ENCODE results near the gene CTBP2.

The CTBP2 gene

GRCh38 chr10:125016611-125017202 lies 143.7 kb downstream of the CTBP2 start:
- no peak for DNase-seq

DNA sequence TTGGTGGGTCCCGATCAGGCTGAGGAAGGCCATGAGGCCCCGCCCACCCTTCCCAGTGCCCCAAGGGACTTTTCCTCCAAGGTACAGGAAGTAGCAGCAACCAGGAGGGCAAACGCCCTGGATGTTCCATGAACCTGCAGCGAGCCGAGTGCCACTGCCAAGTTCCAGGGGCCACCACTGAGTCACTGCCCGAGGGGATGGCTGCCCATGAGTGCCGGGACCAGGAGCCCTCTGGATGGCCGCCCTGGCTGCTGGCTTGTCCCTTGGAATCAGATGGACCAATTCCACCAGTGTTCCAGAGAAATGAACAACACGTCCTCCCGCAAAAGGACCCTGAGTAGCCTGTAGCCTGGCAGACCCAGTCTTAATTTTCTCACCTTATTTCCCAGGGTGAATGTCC lies 144.2 kb downstream of the CTBP2 start:
- DNase-seq = no peak

- no peak for DNase-seq
Measured at GRCh38 chr10:125015356-125015944, 144.9 kb downstream of the CTBP2 start.

GRCh38 chr10:125014836-125015355 lies 145.5 kb downstream of the CTBP2 start:
- no peak for DNase-seq

DNA sequence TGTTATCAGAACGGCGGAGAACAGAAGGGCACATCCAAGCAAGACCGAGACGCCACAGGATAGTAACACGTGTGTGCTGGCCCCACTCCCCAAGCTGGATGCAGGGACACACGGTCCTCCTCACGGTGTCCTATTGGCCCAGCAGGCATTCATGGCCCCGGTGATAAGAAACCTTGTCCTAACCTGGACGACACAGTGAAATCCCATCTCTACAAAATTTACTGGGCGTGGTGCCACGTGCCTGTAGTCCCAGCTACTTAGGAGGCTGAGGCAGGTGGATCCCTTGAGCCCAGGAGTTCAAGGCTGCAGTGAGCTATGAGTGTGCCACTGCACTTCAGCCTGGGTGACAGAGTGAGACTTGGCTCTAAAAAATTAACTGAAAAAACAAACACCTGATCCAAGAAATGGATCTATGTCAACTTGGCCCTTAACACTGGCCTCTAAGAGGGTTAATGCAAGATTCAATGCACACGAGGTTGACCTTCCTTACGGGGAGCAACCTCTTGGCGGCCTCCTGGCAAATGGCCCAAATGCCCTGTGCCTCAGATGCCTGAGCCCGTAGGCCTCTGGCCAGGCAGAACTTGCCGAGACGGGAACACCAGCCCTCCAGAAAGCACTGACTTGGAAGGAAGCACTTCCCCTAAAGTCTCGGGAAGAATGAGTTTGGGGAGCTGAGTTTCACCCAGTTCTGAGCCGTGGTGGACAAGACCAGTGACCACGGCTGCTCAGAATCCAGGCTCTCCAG lies 146.1 kb downstream of the CTBP2 start:
- no peak for DNase-seq

DNA sequence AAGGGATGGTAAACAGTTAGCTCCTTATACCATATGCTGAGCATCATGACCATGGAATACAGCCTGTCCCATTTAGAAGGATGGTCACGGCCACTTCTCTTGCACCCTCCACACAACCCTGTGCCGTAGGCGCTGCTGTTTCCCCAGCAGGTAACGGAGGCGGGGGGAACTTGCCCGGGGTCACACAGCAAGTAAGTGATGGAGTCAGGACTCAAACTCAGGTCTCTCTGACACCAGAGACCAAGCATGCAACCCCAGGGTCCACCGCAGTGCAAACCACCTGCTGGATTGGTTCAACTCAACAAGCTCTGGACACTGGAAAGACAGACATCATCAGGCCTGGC lies 146.9 kb downstream of the CTBP2 start:
- DNase-seq = no peak

- no peak for DNase-seq
Measured at GRCh38 chr10:125012851-125013528, 147.4 kb downstream of the CTBP2 start.

GRCh38 chr10:125011926-125012705 lies 148.2 kb downstream of the CTBP2 start:
- DNase-seq = no peak

GRCh38 chr10:125011171-125011925 lies 149.0 kb downstream of the CTBP2 start:
- no peak for DNase-seq

DNA sequence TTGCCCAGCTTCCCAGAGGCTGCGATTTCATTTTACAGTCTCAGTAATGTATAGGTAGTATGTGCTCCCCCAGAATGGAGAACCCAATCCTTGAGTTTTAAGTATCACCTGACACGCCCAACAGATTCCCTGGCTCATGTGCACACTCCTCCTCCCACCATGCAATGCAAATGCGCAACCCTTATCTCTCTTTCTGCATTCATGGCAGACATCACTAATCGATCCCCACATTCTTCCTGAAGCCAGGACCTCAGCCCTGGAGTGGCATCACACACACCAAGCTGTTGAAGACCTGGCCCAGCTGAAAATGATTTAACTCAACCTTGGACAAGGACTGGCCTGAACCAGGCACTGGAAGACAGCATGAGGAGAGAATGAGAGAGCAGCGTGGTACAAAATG lies 150.0 kb downstream of the CTBP2 start:
- DNase-seq = no peak

GRCh38 chr10:125009661-125010161 lies 150.7 kb downstream of the CTBP2 start:
- DNase-seq = no peak

DNA sequence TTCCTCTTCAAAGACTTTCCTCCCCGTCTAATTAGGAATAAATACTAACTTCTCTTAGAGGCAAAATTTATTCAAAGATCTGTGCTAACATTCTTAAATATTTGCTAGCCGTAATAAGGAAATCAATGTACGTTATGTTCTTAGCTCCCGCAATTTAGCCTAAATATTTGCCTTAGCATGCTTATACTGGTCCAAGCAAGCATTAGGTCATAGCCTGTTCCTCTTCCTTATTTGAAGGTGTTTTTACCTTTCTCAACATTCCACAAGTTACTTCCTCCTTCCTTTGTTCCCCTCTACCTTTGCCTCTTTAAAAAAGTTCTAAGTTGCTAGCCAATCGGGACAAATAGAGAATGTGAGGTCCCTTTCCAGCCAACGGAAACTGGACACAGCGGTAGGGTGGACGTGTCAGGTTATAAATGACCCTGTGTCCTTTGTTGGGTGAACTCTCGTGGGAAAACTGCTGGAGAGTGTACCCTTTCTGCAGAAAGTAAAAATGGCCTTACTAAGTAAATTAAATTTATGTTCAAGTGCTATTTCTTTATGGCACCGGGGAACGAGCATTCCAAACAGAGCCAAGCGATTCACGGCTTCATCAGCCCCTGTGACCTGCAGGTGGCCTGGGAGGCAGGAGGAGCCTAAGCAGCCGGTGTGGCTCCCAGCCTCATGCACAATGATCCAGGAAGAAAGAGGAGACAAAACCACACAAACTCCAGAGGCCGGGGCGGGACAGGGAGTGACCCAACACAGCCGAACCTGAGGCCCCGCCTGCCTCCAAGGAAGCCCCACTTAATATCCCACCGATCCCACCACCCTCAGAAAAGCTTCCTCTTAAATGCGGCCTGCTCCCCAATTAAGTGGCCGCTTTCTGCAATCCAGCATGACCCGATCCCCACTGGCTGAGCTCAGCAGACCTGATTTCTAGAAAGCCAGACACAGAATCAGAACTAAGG lies 151.4 kb downstream of the CTBP2 start:
- DNase-seq = no peak

- no peak for DNase-seq
Measured at GRCh38 chr10:125007436-125007835, 152.9 kb downstream of the CTBP2 start.

- no peak for DNase-seq
Measured at GRCh38 chr10:125006921-125007426, 153.4 kb downstream of the CTBP2 start.

DNA sequence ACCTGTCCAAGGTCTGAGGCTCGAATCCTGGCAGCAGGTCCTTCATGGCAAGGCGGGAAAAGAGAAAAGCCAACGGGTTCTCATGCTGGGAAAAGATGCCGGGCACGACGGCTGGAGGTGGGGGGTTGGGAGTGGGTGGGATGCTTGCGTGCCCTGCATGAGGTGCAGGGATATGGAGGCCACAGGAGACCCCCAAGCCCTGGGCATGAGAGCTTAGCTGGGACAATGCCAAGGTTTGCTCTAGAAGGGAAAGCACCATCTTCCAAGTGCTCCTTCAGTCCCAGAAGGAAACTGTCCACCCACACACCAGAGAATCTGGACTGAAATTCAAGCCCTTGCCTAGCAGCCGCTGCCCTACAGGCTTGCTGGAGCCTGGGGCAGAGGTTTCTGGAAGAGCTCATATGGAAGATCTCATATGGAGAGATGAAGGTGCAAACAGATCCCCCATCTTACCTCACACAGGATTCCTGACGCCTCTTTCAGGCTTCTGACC lies 154.1 kb downstream of the CTBP2 start:
- DNase-seq = no peak

GRCh38 chr10:125005312-125006187 lies 154.8 kb downstream of the CTBP2 start:
- no peak for DNase-seq

DNA sequence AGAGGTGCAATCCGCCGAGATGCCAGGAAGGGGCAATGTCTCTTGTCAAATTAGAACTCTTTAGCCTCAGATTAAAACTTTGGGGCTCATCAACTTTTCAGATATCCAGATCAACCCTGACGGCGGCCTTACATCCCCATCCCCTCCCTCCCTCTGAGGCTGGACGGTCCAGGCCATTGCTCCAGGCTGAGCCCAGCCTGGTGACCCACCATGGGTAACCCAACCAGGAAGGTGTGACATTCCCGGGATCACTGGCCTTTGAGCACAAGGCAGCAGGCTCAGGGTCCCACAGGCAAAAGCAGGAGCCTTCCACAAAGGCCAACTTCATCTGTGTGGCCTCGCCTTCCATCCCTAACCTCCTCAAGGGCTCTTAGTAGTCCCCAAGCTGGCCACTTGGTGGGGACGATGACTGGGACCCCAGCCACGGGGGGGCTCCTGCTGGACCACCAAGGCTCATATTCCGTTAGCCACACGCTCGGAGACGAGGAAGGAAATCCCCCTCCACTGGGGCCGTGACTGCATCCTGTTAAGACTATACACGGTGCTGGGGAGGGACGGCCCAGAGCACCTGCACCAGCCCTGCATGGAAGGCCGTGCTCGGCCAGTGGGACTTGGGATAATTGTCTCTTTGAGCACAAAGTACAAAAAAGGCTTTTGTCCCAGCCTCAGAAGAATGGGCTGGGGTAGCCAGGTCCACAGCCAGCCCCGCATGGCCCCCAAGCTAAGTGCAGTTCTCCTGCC lies 155.6 kb downstream of the CTBP2 start:
- DNase-seq = no peak

- no peak for DNase-seq
Measured at GRCh38 chr10:125003901-125004467, 156.4 kb downstream of the CTBP2 start.

Data from activated CD4-positive, CD25-positive, alpha-beta regulatory T cell (primary cell).